Stromal cell of bone marrow (primary cell): ENCODE data around the gene NOP56.
"Not testable (repeated sequence)": the region's sequence is repeated elsewhere in the genome, so short reads cannot be mapped to it uniquely, and the experiment has no call there.

ENCODE experiments used
- DNase-seq: peaks from one replicate; pipeline ENCODE4 v3.0.0-alpha.2; 2012; ENCODE audit warnings: low read depth

The NOP56 gene

DNA sequence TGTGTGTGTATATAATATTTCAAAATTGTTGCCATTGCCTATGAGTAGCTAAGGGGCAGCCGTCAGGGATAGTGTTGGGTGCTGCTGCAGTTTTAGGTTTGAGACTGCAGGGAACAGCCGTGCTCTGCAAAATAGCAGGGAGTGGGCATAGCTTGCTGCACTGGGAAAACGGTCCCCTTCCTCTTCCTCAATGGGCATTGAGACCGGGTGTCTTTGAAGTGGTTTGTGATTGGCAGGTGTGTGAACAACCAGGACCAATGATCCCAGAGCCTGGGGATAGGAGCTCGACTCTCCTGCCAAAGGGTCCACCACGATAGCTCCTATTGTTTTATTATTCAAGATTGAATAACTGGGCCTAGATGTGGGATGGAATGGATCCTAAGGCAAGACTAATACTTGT, 35.1 kb downstream of the NOP56 start:
- no peak for DNase-seq

DNA sequence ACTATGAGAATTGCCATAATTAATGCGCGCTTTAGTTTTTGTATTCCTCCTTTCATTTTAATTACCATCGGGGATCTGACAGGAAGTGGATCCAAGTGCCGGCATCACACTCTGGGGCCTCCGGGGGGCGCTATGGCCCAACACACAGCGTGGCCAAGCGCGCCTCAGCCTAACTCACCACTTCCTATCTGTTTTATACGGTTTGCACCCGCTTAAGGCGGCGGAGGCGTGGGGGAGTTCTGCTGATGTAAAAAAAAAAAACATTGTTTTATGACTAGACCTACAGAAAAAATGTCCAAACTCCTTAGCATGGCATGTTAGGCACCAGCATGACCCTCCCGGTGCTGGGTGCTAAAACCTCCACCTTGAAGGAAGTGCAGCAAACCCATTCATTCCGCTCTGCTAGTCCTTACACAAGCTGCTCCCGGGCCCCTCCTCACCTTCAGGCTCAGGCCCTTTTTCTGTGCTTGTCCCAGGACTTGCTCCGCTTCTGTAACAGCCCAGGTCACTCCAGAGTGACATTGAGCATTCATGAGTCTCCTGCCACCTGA, 35.7 kb downstream of the NOP56 start:
- DNase-seq: no peak

GRCh38 chr20:2690213-2690612, 37.8 kb downstream of the NOP56 start:
- no peak for DNase-seq

DNA sequence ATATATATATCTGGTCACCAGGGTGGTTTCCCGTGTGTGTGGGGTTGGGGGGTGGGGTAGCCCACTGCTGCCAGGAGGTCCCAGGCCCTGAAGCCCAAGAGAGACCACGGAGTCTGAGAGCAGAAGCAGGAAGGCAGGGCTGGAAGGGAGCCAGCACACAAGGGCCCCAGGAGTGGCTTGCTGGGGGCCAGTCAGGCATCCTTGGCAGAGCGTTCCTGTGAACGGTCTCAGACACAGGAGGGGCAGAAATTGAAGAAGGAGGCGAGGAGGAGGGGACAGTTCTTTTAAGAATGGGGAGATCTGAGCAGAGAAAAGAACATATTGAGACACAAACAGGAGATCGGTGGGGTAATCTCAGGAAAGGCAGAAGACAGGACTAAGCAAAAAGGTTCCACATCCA, 38.3 kb downstream of the NOP56 start:
- no peak for DNase-seq

DNA sequence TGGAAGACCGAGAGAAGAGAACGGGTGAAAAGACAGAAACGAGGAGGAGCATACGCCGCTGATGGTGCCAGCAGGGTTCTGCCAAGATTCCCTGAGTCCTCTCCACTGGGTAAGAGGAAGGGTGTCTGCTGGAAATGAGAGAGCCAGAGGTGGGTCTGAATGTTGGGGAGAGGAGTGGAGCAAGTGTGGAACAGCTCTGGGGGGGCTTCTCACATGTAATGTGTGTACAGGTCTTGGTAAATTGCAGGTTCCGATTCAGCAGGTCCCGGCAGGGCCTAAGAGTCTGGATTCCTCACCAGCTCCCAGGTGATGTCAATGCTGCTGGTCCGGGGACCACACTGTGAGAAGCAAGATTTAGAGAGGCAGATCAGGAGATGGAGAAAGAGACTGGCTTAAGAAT, 38.7 kb downstream of the NOP56 start:
- DNase-seq: no peak

DNA sequence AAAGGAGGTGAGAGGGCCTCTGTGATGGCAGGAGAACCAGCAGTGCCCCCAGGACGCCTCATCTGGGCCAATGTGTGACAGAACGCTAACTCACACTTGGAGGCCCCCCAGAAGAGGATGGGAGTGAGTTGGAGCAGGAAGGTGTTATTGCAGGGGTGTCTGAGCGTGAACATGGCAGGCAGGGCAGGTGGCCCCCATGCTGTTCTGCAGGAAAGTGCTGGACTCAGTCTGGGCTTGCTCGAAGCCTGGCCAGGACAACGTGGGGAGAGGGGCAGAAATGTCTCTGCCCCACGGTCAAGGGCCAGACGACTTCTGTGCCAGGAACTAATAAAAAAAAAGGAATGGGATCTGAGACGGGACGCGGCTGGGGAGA, 39.2 kb downstream of the NOP56 start:
- DNase-seq: no peak

GRCh38 chr20:2692036-2692885, 39.8 kb downstream of the NOP56 start, which contains the start of gene EBF4:
Gene EBF4, plus strand, starts transcription at chr20:2692780. Its CDS starts 866 bp downstream, at chr20:2693646.
- DNase-seq: no peak

- no peak for DNase-seq
Measured at GRCh38 chr20:2692886-2693285, 40.5 kb downstream of the NOP56 start.

DNA sequence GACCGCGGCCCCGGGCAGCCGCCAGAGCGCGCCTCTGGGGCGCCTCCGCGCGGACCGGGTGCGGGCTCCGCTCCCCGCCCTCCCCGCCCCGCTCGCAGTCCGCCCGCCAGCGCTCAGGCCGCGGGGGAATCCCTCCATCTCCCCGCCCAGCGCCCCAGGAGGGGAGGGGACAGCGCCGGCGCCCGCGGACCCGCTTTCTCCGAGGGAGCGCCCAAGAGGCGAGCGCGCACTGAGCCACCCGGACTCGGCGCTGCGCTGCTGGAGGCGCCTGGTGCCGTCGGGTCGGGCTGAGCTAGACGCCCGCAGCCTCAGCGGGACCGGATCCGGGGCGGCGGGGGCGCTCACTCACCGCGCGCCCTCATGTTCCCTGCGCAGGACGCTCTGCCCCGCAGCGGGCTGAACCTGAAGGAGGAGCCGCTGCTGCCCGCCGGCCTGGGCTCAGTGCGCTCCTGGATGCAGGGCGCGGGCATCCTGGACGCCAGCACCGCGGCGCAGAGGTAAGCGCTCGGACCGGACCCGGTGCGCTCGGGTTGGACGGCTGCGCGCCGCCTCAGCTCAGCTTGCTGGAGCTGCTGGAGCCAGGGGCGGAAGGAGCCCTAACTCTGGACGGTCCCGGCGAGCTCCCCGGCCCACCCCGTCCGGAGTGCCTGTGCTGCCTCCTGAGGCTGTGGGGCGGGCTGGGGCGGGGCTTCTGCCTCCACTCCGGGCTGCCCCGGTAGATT, 41.0 kb downstream of the NOP56 start:
- no peak for DNase-seq

DNA sequence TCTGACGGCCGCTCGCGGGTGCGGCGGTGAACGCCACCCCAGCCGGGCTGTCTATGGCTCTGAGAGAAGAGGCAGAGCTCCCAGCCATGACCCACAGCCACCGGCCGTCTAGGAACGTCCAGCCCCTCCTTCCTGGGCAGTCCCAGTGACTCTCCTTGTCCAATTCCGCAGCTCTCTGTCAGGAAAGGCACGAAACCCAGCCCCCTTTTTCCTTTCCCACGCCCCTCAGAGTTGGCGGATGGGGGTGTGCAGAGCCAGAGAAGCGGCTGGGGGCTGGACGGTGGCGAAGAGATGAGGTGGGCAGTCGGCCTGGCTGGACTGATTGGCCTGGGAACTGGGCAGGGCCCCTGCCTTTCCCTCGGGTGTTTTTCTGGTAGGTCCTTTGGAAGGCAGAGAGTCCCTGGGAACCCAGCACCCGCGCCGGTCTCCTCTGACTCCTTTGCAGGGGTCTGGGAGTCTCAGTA, 41.6 kb downstream of the NOP56 start:
- DNase-seq: no peak

DNA sequence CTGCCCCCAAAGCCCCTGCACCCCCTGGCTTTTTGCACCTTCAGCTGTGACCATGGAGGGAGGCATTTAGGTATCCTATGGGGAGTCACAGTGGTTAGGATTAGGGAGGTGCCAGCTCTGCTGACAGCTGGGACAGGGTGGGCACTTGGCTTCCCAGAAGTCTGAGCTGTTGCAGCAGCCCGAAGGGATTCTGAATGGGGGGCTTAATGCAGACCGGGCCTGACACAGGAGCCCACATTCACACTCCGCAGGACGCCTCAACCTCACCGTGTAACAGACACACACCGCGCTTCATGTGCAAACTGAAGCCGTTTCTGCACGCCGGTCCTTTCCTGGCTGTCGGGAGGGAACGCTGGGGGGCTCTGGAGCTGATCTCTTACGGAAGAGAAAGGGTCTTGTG, 42.1 kb downstream of the NOP56 start:
- no peak for DNase-seq

- no peak for DNase-seq
Measured at GRCh38 chr20:2695206-2695983, 43.0 kb downstream of the NOP56 start.

GRCh38 chr20:2695984-2696525, 43.6 kb downstream of the NOP56 start:
- DNase-seq: not testable (repeated sequence)

- no peak for DNase-seq
Measured at GRCh38 chr20:2696646-2697045, 44.2 kb downstream of the NOP56 start.

DNA sequence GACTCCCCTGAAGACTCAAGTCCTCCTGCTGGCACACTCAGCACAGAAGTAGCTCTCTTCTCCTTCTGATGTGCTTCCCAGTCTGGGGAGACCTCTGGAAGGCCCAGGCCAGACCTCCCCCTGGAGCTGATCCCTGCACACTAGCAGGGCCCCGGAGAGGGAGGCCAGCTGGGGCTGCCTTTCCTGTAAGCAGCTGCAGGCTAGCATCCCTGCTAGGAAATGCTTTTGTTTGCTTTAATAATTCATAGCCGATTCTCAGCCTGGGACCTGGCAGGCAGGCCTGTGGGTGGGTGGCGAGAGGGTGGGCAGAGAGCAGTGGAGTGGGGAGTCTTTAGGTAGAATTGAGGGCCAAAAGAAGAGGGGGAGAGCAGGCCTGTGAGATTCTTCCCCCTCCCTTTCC, 45.3 kb downstream of the NOP56 start:
- DNase-seq: no peak

- no peak for DNase-seq
Measured at GRCh38 chr20:2698186-2698817, 45.9 kb downstream of the NOP56 start.

DNA sequence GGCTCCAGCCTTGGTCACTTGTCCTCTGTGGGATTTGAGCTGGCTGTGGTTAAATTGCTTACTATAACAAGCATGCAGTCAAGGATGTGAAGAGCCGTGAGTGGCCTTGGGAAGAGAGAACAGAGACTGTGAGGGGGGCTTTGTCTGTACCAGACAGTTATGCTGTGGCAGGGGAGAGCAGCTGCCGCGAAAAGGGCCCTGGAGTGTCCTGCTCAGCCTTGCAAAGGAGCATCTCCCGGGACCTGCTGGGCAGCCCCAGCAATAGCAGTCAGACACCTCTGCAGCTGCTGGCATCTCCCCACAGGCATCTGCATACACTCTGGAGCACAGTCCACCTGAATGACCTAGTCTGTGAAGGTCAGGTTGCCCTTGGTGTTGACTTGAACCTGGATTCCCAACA, 46.5 kb downstream of the NOP56 start:
- no peak for DNase-seq

DNA sequence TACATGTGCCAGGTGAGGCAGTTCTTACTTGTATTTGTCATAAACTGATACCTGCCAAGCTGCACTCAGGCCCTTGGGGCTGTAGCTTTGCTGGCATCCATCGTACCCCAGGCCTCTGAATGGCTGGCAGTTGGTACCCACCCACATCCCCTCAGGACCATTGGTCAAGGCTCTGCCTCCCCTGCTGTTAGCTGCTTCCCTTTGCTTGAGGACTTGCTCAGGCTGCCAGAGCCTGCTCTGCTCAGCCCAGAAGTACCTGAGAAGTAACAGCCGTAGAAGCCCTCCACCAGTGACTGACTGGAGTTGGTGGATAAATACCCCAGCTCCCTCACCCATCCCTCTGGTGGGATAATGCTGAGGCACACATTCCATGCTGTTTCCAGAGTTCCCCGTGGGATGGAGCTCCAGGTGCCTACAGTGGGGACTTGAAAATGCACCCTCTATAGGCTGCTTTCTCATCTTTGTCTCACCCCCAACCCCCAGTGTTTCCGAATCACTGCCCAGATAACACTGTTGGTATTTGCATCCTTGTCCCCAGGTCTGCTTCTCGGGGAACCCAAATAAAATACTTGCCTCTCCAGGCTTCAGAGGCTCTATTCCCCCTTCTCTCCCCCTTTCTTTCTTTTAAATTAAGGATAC, 47.5 kb downstream of the NOP56 start:
- DNase-seq: no peak

- no peak for DNase-seq
Measured at GRCh38 chr20:2700913-2701620, 48.6 kb downstream of the NOP56 start.

GRCh38 chr20:2701671-2702081, 49.2 kb downstream of the NOP56 start:
- DNase-seq: no peak
